HG03521 (cell line): Measurements from ENCODE around the gene OCSTAMP.

ENCODE experiments used
- ATAC-seq: cut with Tn5 transposase; IDR thresholded peaks from one replicate; pipeline ENCODE4 v1.9.1; 2021; ENCODE audit warnings: mild to moderate bottlenecking, moderate library complexity; ENCODE audit not compliant: unreplicated experiment

The OCSTAMP gene

DNA sequence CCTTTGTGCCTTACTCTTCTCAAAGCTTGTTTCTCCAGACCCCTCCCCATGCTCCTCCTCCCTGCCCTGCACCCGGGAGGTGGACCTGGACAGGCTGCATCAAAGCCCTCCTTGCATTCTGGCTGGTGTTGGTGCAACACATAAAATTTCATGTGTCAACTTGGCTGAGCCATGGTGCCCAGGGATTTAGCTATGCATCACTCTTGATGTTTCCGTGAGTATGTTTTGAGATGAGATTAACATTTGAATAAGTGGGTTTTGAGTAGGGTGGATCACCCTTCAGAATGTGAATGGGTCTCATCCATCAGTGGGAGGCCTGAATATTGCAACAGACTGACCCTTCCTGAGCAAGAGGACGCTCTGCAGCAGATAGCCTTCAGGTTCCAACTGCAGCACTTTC is 4.4 kb upstream of the OCSTAMP start:
- no peak for ATAC-seq

- ATAC-seq = no peak
Measured at GRCh38 chr20:46553926-46554325, 3.5 kb upstream of the OCSTAMP start.

DNA sequence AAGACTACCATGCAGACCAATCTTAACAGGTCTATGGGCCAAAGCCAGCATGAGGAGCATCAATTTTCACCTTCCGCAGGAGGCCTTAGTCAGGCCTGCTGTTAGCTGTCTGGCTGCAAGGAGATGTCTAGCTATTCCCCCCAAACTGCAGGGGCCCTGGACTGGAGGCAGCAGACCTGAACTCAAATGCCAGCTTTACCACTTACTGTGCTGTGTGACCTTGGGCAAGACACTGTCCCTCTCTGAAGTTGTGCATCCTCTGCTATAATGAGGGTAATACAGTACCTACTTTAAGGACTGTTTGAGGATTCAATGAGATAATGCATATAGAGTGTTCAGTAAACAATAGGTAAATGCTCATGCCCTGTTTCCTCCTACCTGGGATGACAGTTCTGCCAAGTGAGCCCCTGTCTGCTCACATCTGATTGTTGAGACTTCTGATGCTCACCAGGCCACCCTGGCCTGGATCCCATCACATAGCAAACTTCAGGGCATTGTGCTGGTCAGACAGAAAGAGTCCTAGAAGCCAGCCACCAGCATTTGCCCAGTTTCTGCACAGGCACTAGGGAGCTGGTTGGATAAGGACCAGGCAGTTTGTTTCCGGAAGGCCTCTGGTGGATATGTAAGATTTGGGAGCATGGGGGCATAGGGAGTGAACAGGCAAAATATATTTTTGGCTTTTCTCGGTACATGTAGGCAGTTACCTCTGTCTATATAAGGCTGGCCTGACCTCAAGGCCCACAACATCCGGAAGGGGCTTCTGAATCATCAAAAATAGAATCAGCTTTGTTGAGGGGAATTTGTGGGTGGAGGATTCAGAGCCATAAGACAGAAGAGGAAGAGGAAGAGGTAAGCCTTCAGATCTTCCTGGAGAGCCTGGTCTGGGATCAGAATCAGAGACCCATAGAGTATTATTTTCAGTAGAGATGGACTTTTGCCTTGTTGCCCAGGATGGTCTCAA is 2.3 kb upstream of the OCSTAMP start:
- peak; percentile 63 for ATAC-seq

DNA sequence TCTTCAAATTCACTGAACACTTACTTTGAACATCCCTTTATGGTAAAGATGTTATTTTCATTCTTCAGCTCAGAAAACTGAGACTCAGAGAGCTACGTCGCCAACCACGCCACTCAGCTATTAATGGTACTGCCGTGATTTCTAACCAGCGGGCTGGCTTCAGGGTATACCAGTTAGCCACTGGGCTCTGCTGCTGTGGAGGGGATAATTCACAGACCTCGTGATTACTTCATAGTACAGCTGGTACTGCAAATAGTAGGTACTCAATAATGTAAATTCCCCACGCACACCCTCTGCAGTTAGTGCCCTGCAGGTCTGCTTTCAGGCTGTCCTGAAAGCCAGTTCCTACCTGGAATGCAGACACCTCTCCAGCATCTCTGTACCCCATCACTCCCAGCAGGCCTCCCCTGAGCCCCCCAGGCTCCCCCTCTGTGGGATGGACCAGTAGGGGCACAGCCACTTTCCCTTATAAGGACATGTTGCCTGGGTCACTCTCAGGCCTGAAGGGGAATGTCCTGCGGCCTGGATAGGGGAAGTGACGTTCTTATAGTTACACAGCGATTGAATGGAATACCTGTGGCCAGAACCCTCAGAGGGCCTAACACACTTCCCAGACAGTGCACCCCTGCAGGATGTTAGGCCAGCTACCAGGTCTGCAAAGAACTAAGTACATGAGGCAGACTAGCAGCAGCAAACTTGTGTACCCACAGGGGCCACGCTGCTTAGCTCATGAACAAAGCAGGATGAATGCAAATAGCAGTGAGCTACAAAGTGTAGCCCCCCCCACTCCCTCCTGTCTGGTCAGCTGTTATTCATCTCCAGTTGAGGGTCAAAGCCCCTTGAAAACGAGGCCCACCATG is 1.3 kb upstream of the OCSTAMP start:
- ATAC-seq = no peak

DNA sequence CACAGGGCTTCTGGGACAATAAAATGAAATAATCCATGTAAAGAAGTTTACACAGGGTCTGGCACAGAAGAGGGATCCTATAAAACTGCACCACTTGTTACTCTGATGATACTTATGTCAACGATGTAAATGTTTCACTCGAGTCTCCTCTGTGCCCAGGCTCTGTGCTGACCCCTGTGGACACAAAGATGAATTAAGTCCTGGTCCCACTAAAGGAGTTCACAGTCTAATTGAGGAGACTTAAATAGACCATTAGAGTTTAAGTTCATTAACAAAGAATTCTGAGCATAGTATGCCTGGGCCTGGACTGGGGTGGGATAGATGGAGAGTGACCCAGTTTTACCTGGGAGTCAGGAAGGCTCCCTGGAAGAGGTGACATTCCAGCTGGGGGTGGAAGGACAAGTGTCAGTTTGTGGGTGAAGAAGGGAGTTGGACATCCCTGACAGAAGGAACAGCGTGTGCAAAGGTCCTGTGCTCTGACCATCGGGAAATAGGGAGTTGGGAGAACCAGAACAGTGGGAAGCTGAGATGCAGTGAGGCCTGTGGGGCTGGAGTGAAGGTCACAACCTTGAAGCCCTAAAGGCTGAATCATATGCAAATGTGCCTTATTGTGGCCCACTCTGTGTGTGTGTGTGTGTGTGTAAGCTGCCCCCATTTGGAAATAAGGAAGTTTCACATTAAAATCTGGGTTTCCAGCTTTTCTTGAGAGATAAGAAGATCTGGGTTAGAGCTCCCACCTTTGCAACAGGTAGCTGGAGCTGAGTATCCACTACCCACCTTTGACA is 1.1 kb downstream of the OCSTAMP start:
- no peak for ATAC-seq

GRCh38 chr20:46548688-46549087 is 1.8 kb downstream of the OCSTAMP start:
- no peak for ATAC-seq

DNA sequence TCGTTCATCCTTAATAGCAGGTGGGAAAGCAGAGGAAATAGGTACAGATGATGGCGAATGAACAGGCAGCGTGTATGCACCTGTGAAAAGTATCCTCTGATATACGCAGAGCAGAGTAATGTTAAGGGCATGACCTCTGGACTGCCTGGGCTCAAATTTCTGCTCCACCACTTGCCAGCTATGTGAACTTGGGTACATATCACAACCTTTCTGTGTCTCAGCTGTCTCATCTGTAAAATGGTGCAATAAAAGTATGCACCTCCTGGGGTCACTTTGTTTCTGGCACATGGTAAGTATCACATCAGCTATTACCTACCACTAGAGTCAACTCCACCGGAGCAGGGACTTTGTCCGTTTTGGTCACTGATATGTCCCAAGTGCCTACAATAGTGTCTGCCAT is 2.5 kb downstream of the OCSTAMP start:
- no peak for ATAC-seq

DNA sequence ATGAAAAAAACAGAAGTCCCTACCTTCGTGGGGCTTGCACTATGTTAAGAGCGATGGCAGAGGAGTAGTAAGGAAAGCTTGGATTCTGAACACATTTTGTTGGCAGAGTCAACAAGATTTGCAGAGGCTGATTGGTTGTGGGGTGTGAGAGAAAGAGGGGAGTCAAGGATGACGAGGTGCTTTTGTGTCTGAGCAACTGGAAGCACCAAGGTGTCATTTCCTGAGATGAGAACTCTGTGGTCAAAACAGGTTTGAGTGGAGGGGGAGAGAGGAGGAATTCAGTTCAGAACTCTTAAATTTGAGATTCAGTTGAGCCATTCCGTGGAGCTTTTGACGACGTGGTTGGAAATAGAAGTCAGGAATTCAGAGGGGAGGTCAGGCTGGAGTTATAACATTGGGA is 3.5 kb downstream of the OCSTAMP start:
- no peak for ATAC-seq

GRCh38 chr20:46546298-46546697 is 4.2 kb downstream of the OCSTAMP start:
- ATAC-seq = no peak

DNA sequence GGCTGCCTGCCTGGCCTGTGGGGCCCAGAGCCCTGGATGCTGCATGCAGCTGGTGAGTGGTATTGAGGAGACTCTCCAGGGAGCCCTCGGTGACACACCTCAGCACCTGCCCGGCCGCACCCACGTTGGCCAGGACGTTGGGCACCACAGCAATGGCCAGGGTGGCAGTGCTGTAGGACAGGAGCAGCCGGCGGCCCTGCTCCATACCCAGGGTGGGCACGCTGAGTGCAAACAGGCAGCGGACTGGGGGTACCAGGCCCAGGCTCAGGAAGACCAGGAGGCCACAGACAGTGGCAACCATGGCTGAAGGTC is 4.7 kb downstream of the OCSTAMP start:
- ATAC-seq = no peak

DNA sequence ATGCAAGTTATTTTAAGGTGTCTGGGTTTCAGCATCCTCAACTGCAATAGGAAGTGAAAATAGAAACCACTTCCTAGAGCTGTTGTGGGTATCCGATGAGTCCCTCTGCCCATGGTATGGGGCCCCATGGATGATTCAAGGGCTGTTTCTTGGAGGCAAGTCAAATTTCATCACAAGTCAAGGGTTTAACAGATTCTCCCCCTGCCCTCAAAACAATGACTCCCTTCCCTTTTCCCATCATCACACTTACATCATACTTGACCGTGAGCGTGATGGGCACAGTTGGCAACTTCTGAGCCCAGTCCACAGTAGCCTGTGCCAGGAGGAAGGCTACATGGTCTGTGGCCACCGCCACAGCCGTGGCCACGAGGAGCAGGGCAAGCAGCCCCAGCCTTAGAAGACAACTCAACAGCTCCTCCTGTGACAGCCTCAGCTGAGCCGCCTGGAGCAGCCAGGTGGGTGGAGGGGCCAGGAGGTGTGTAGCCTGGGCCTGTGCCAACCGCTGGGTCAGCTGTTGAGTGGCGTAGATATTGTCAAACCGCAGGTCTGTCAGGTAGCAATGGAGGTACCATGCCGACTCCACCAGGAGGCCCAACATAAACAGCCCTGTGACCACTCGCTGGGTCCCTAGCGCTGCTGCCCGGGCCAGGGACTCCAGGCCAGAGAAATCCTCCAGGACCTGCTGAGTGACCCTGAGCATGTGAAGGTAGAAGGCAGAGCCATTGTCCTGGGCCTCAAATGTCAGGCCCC is 5.2 kb downstream of the OCSTAMP start:
- no peak for ATAC-seq

DNA sequence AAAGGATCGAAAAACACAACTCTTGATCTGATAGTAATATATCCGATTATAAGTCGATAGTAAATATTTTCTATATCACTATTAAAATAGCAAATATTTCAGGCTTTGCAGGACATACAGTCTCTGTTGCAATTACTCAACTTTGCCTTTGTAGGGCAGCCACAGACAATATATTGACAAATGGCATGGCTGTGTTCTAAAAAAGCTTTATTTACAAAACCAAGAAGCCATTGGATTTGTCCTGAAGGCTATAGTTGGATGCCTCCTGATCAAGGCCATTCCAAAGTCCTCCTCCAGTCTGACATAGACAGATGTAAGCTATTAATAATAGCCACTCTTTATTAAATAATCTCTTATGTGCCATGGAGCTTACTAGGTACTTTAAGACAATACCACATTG is 5.9 kb downstream of the OCSTAMP start:
- ATAC-seq = no peak

- no peak for ATAC-seq
Measured at GRCh38 chr20:46543959-46544358, 6.5 kb downstream of the OCSTAMP start.

GRCh38 chr20:46543033-46543432 is 7.4 kb downstream of the OCSTAMP start:
- no peak for ATAC-seq

GRCh38 chr20:46541229-46541935 is 9.1 kb downstream of the OCSTAMP start:
- ATAC-seq = no peak

- ATAC-seq = no peak
Measured at GRCh38 chr20:46539113-46539512, 11.3 kb downstream of the OCSTAMP start.

DNA sequence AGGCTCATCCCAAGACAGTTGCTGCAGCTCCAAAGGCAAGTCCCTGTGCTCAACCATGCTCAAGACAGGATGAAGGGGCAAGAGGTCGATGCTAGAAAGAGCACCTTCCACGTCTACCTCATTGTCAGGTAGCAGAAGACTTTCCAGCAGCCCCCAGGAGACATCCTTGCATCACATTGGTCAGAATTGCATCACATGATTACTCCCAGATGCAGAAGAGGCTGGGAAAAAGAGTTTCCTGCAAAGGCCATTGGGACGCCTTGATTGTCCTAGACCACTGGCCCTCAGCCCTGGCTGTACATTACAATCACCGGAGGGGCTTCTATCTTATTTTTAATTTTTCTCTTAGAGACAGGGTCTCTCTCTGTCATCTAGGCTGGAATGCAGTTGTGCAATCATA is 19.8 kb downstream of the OCSTAMP start:
- no peak for ATAC-seq

DNA sequence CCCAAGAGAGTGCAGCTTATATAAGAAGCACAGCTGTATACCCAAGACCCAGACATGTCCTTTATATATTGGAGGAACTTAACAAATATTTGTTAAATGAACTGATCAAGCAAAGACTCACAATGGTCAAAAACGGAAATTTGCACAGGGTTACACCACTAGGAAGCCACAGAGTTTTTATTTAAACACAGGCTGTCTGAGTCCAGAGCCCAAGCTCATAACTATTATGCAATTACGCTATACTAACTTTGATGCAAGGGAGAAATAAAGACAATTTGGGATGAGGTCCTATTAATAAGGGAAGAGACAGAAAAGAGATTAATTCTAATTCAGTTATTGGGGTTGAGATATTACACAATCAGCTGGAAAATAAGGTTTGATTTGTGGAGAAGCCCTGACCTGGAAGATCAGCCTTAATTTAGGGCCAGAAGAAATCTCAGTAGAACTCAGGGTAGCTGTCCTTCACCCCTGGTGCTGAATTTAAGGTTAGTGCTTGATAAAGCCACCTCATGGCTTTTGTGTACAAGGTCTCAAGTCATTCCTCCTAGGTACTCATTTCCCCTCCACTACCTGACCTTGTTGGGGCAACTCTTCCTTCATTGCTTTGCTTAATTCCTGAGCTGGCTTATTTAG is 26.6 kb downstream of the OCSTAMP start:
- ATAC-seq = no peak

GRCh38 chr20:46523108-46523507 is 27.3 kb downstream of the OCSTAMP start:
- ATAC-seq = no peak
